Measurements from ENCODE around the gene CACHD1. TPM values are rescaled to one million over a fixed set of nuclear protein-coding genes. Genes with fewer than 3 reads are reported as not detected.
"Not testable (repeated sequence)": the region's sequence is repeated elsewhere in the genome, so short reads cannot be mapped to it uniquely, and the experiment has no call there.

CACHD1 gene
- total RNA-seq, 2 experiments from 2014 or later: 2.6 to 2.9 TPM

- Mint-ChIP-seq H3K27ac (no peak overlapping the region), H3K9me3 (no peaks in the 10 kb centered on the region), H3K4me1 (ENCODE audit: low read depth) (peaks cover 5% of the 10 kb centered on the region), H3K4me3 (no peak overlapping the region), H3K36me3 (ENCODE audit: low read depth) (peaks cover 1% of the 10 kb centered on the region), H3K27me3 (ENCODE audit: low read depth) (no peaks in the 10 kb centered on the region)
- intact Hi-C loops (cut with micrococcal nuclease): loop anchor here (1.0 to 5.0 kb wide), 8 partner anchors 58 to 1000 kb away; partner anchors contain the start of genes JAK1 and RAVER2
- CTCF ChIA-PET: interaction anchor here (0.6 to 3.0 kb wide), 3 partner anchors 12 to 388 kb away, joined by 4 to 16 read pairs (median 5); no protein-coding TSS in a partner anchor
- peak; percentile 39 for DNase-seq
Measured at GRCh38 chr1:64686828-64687724, 217.1 kb downstream of the CACHD1 start.

GRCh38 chr1:64687725-64688327, 217.9 kb downstream of the CACHD1 start:
- no peaks in the 10 kb centered on the region for H3K27me3 Mint-ChIP-seq (ENCODE audit: low read depth)
- DNase-seq: no peak
- peaks cover 1% of the 10 kb centered on the region for H3K36me3 Mint-ChIP-seq (ENCODE audit: low read depth)
- no peaks in the 10 kb centered on the region for H3K9me3 Mint-ChIP-seq
- H3K27ac Mint-ChIP-seq: no peak overlapping the region
- intact Hi-C loops (cut with micrococcal nuclease): loop anchor here (2.0 to 5.0 kb wide), 6 partner anchors 57 to 999 kb away; partner anchors contain the start of genes JAK1 and RAVER2
- CTCF ChIA-PET: interaction anchor here (0.6 to 3.0 kb wide), 4 partner anchors 12 to 387 kb away, joined by 4 to 16 read pairs (median 8); no protein-coding TSS in a partner anchor
- no peak overlapping the region for H3K4me3 Mint-ChIP-seq
- H3K4me1 Mint-ChIP-seq (ENCODE audit: low read depth): peaks cover 5% of the 10 kb centered on the region

- Mint-ChIP-seq H3K27me3 (ENCODE audit: low read depth) (no peaks in the 10 kb centered on the region), H3K27ac (peak overlapping the region; percentile 63), H3K9me3 (no peaks in the 10 kb centered on the region), H3K4me1 (ENCODE audit: low read depth) (peaks cover 5% of the 10 kb centered on the region), H3K4me3 (no peak overlapping the region), H3K36me3 (ENCODE audit: low read depth) (no peaks in the 10 kb centered on the region)
- CTCF ChIA-PET: interaction anchor here (1.3 to 1.7 kb wide), 2 partner anchors 13 to 132 kb away, joined by 6 to 7 read pairs; no protein-coding TSS in a partner anchor
- intact Hi-C loops (cut with micrococcal nuclease): no loop called here
- peak; percentile 8 for DNase-seq
Measured at GRCh38 chr1:64691626-64692025, 221.7 kb downstream of the CACHD1 start.

GRCh38 chr1:64692911-64693310, 223.0 kb downstream of the CACHD1 start:
- Mint-ChIP-seq H3K27me3 (ENCODE audit: low read depth) (no peaks in the 10 kb centered on the region), H3K9me3 (no peaks in the 10 kb centered on the region), H3K27ac (no peak overlapping the region), H3K36me3 (ENCODE audit: low read depth) (no peaks in the 10 kb centered on the region), H3K4me3 (no peak overlapping the region), H3K4me1 (ENCODE audit: low read depth) (peaks cover 5% of the 10 kb centered on the region)
- CTCF ChIA-PET: no interaction called here
- DNase-seq: no peak
- intact Hi-C loops (cut with micrococcal nuclease): no loop called here

GRCh38 chr1:64693406-64693805, 223.5 kb downstream of the CACHD1 start:
- no peaks in the 10 kb centered on the region for H3K9me3 Mint-ChIP-seq
- no peak for DNase-seq
- intact Hi-C loops (cut with micrococcal nuclease): no loop called here
- no peak overlapping the region for H3K4me3 Mint-ChIP-seq
- H3K36me3 Mint-ChIP-seq (ENCODE audit: low read depth): no peaks in the 10 kb centered on the region
- H3K27me3 Mint-ChIP-seq (ENCODE audit: low read depth): no peaks in the 10 kb centered on the region
- CTCF ChIA-PET: no interaction called here
- no peak overlapping the region for H3K27ac Mint-ChIP-seq
- H3K4me1 Mint-ChIP-seq (ENCODE audit: low read depth): peaks cover 5% of the 10 kb centered on the region

- Mint-ChIP-seq H3K36me3 (ENCODE audit: low read depth) (no peaks in the 10 kb centered on the region), H3K4me1 (ENCODE audit: low read depth) (no peaks in the 10 kb centered on the region), H3K27ac (no peak overlapping the region), H3K27me3 (ENCODE audit: low read depth) (no peaks in the 10 kb centered on the region), H3K9me3 (no peaks in the 10 kb centered on the region), H3K4me3 (no peak overlapping the region)
- DNase-seq: no peak
- CTCF ChIA-PET: interaction anchor here (1.0 to 1.2 kb wide), 3 partner anchors 127 to 427 kb away, joined by 3 to 4 read pairs (median 3); no protein-coding TSS in a partner anchor
- intact Hi-C loops (cut with micrococcal nuclease): no loop called here
Measured at GRCh38 chr1:64696879-64697278, 226.9 kb downstream of the CACHD1 start.

- CTCF ChIA-PET: no interaction called here
- intact Hi-C loops (cut with micrococcal nuclease): no loop called here
- no peak for DNase-seq
- H3K36me3 Mint-ChIP-seq (ENCODE audit: low read depth): no peaks in the 10 kb centered on the region
- no peaks in the 10 kb centered on the region for H3K9me3 Mint-ChIP-seq
- no peak overlapping the region for H3K4me3 Mint-ChIP-seq
- no peaks in the 10 kb centered on the region for H3K27me3 Mint-ChIP-seq (ENCODE audit: low read depth)
- no peak overlapping the region for H3K27ac Mint-ChIP-seq
- no peaks in the 10 kb centered on the region for H3K4me1 Mint-ChIP-seq (ENCODE audit: low read depth)
Measured at GRCh38 chr1:64699327-64699726, 229.4 kb downstream of the CACHD1 start.

GRCh38 chr1:64701071-64701470, 231.1 kb downstream of the CACHD1 start:
- H3K4me3 Mint-ChIP-seq: no peak overlapping the region
- no peaks in the 10 kb centered on the region for H3K4me1 Mint-ChIP-seq (ENCODE audit: low read depth)
- CTCF ChIA-PET: no interaction called here
- no peak overlapping the region for H3K27ac Mint-ChIP-seq
- intact Hi-C loops (cut with micrococcal nuclease): no loop called here
- no peaks in the 10 kb centered on the region for H3K36me3 Mint-ChIP-seq (ENCODE audit: low read depth)
- H3K27me3 Mint-ChIP-seq (ENCODE audit: low read depth): no peaks in the 10 kb centered on the region
- H3K9me3 Mint-ChIP-seq: no peaks in the 10 kb centered on the region
- DNase-seq: no peak

GRCh38 chr1:64701886-64702285, 232.0 kb downstream of the CACHD1 start:
- CTCF ChIA-PET: no interaction called here
- no peaks in the 10 kb centered on the region for H3K27me3 Mint-ChIP-seq (ENCODE audit: low read depth)
- no peaks in the 10 kb centered on the region for H3K9me3 Mint-ChIP-seq
- H3K4me3 Mint-ChIP-seq: no peak overlapping the region
- intact Hi-C loops (cut with micrococcal nuclease): no loop called here
- H3K36me3 Mint-ChIP-seq (ENCODE audit: low read depth): no peaks in the 10 kb centered on the region
- no peak overlapping the region for H3K27ac Mint-ChIP-seq
- DNase-seq: no peak
- no peaks in the 10 kb centered on the region for H3K4me1 Mint-ChIP-seq (ENCODE audit: low read depth)

GRCh38 chr1:64702670-64703069, 232.7 kb downstream of the CACHD1 start:
- H3K27ac Mint-ChIP-seq; H3K4me1 Mint-ChIP-seq (ENCODE audit: low read depth); H3K36me3 Mint-ChIP-seq (ENCODE audit: low read depth); DNase-seq; intact Hi-C loops (cut with micrococcal nuclease); H3K4me3 Mint-ChIP-seq; CTCF ChIA-PET; H3K9me3 Mint-ChIP-seq; H3K27me3 Mint-ChIP-seq (ENCODE audit: low read depth): not testable (repeated sequence)

- no peak for DNase-seq
- no peaks in the 10 kb centered on the region for H3K36me3 Mint-ChIP-seq (ENCODE audit: low read depth)
- CTCF ChIA-PET: interaction anchor here (0.5 to 0.7 kb wide), 3 partner anchors 40 to 493 kb away, joined by 3 to 5 read pairs (median 3); no protein-coding TSS in a partner anchor
- no peak overlapping the region for H3K4me3 Mint-ChIP-seq
- no peak overlapping the region for H3K27ac Mint-ChIP-seq
- no peaks in the 10 kb centered on the region for H3K9me3 Mint-ChIP-seq
- intact Hi-C loops (cut with micrococcal nuclease): no loop called here
- no peaks in the 10 kb centered on the region for H3K27me3 Mint-ChIP-seq (ENCODE audit: low read depth)
- H3K4me1 Mint-ChIP-seq (ENCODE audit: low read depth): no peaks in the 10 kb centered on the region
Measured at GRCh38 chr1:64703600-64703999, 233.7 kb downstream of the CACHD1 start.

GRCh38 chr1:64705591-64705990, 235.7 kb downstream of the CACHD1 start:
- no peak overlapping the region for H3K27ac Mint-ChIP-seq
- CTCF ChIA-PET: no interaction called here
- DNase-seq: no peak

More at GRCh38 chr1:64705591-64705990, 235.7 kb downstream of the CACHD1 start:
- no peaks in the 10 kb centered on the region for H3K27me3 Mint-ChIP-seq (ENCODE audit: low read depth)
- H3K9me3 Mint-ChIP-seq: no peaks in the 10 kb centered on the region
- H3K4me1 Mint-ChIP-seq (ENCODE audit: low read depth): no peaks in the 10 kb centered on the region
- no peak overlapping the region for H3K4me3 Mint-ChIP-seq
- H3K36me3 Mint-ChIP-seq (ENCODE audit: low read depth): no peaks in the 10 kb centered on the region
- intact Hi-C loops (cut with micrococcal nuclease): no loop called here
